Measurements from ENCODE around the gene VAV3.

The VAV3 gene

GRCh38 chr1:107925565-107925964 is 39.4 kb downstream of the VAV3 start:
- ChIA-PET CTCF (no interaction called here), POLR2A (ENCODE audit: low non-redundant PET) (no interaction called here)
- TF ChIP-seq, protein P1, sequence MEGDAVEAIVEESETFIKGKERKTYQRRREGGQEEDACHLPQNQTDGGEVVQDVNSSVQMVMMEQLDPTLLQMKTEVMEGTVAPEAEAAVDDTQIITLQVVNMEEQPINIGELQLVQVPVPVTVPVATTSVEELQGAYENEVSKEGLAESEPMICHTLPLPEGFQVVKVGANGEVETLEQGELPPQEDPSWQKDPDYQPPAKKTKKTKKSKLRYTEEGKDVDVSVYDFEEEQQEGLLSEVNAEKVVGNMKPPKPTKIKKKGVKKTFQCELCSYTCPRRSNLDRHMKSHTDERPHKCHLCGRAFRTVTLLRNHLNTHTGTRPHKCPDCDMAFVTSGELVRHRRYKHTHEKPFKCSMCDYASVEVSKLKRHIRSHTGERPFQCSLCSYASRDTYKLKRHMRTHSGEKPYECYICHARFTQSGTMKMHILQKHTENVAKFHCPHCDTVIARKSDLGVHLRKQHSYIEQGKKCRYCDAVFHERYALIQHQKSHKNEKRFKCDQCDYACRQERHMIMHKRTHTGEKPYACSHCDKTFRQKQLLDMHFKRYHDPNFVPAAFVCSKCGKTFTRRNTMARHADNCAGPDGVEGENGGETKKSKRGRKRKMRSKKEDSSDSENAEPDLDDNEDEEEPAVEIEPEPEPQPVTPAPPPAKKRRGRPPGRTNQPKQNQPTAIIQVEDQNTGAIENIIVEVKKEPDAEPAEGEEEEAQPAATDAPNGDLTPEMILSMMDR (conservative IDR thresholded peaks at IDR 0.05; ENCODE audit: low read depth), result no peak
- no peak overlapping the region for H3K27ac ChIP-seq
- DNase-seq (ENCODE audit: low spot score), result no peak

DNA sequence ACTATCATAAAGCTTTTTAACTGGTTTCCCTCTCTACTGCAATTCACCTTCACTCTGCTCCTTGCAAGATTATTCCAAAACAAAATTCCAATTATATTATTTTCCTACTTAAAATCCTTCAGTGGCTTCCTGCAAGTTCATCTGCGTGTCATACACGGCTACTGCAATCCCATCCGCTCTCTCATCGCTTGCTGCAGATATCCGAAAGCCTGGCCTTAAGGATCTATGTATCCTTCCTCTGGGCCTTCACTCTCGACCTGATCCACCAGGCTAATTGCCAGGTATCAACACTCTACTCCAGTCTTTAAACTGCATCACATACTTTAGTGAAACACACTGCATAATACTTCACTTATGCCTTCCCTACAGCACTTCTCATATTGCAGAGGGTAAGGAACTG is 44.0 kb downstream of the VAV3 start:
- TF ChIP-seq, protein P1 (conservative IDR thresholded peaks at IDR 0.05; ENCODE audit: low read depth), result no peak
- H3K27ac ChIP-seq, result no peak overlapping the region
- no peak for DNase-seq (ENCODE audit: low spot score)
- POLR2A ChIA-PET (ENCODE audit: low non-redundant PET), result no interaction called here
- CTCF ChIA-PET, result no interaction called here

- TF ChIP-seq, protein P1 (conservative IDR thresholded peaks at IDR 0.05; ENCODE audit: low read depth), result no peak
- ChIA-PET CTCF (no interaction called here), POLR2A (ENCODE audit: low non-redundant PET) (interaction anchor here (0.8 kb wide), 1 partner anchor 28 kb away, joined by 3 read pairs; no protein-coding TSS in a partner anchor)
- no peak overlapping the region for H3K27ac ChIP-seq
- no peak for DNase-seq (ENCODE audit: low spot score)
Observed at GRCh38 chr1:107920561-107920960, 44.4 kb downstream of the VAV3 start.

DNA sequence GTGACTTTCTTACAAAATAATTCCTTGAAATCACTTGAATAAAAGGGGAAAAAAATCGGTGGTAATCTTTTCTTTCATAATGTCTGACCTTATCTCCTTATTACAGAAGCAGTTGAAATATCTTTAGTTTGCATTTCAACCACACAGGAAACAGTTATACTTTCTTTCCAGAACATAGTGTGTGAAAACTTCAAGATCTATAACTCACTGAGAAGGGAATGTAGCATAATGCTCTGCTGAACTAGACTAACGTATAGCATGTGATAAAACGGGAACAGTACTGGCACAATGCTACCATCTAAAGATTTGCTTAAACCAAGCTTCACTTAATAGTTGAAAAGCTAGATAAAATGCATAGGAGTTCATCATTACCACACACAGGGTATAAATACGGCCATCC is 45.0 kb downstream of the VAV3 start:
- ChIA-PET POLR2A (ENCODE audit: low non-redundant PET) (interaction anchor here (0.8 kb wide), 1 partner anchor 29 kb away, joined by 3 read pairs; no protein-coding TSS in a partner anchor), CTCF (no interaction called here)
- TF ChIP-seq, protein P1 (conservative IDR thresholded peaks at IDR 0.05; ENCODE audit: low read depth), result no peak
- no peak overlapping the region for H3K27ac ChIP-seq
- no peak for DNase-seq (ENCODE audit: low spot score)

- H3K27ac ChIP-seq, result no peak overlapping the region
- TF ChIP-seq, protein P1 (conservative IDR thresholded peaks at IDR 0.05; ENCODE audit: low read depth), result no peak
- ChIA-PET CTCF (interaction anchor here (0.6 kb wide), 1 partner anchor 1090 kb away, joined by 3 read pairs; no protein-coding TSS in a partner anchor), POLR2A (ENCODE audit: low non-redundant PET) (no interaction called here)
- no peak for DNase-seq (ENCODE audit: low spot score)
Observed at GRCh38 chr1:107914119-107914765, 50.7 kb downstream of the VAV3 start.

GRCh38 chr1:107912656-107913055 is 52.3 kb downstream of the VAV3 start:
- DNase-seq (ENCODE audit: low spot score), result no peak
- CTCF ChIA-PET, result no interaction called here
- no peak overlapping the region for H3K27ac ChIP-seq
- TF ChIP-seq, protein P1 (conservative IDR thresholded peaks at IDR 0.05; ENCODE audit: low read depth), result no peak
- POLR2A ChIA-PET (ENCODE audit: low non-redundant PET), result no interaction called here
